GM18526 (cell line): ENCODE data around the gene YIPF3.

Source experiments
- POLR2A ChIP-seq: IDR thresholded peaks from 3 replicates; pipeline ENCODE4 v1.6.1; 2011; ENCODE audit not compliant: insufficient read length; ENCODE audit errors: extremely low read depth

The YIPF3 gene

DNA sequence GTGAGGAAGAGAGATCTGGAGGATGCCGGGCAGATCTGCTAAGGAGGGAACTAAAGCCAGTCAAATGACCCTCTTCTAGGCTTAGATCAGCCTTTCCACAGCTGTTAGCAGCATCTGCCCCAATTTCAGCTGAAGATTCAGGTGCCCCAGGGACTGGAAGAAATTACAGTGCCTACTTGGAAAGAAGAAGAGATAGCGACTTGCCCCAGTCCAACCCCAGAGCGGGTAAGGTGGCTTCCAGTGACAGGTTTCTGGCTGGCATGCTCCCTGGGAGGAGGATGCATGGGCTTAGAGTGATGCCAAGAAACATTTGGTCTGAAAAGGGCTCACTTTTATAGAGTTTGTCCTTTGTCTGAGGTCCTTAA lies 38.7 kb downstream of the YIPF3 start:
- no peak for TF ChIP-seq POLR2A

DNA sequence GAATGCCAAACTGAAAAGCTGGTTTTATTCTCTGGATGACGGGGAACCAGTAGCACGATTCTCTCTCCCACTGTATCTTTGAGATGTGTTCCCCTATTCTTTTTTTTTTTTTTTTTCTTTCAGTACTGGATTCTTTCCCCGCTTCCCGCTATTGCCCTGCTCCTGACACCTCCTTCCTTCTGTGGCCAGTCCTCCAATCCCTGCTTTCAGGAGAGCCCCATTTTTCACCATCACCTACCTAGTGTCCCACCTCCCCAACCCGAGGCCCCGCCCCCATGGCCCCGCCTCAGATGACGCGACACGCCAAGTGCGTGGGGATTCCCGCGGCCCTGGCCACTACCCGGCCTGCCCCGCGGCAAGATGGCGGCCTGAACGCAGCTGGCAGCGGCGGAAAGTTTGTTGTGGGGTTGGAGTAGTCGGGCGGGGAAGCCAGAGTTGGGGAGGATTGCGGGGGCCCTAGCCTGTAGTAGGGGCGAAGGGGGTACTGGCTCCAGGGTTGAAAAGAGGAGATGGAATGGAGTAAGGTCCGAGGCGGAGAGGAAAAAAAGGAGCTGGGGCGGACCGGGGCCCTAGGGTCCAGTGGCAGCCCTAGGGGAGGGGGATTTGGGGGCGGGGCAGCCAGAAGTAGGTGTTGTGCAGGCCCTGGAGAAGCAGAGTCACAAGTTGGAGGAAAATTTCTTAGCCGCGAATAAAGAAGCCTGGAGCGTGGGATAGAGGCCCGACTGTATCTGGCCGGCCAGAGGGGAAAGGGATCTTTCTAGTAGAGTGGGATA lies 39.3 kb downstream of the YIPF3 start, which contains the start of gene TJAP1:
Gene TJAP1, plus strand, starts transcription at position 336 of the 773 bp plus-strand sequence. CDS start 21,432 bp downstream, outside the sequence.
- peak; percentile 88 for TF ChIP-seq POLR2A

- no peak for TF ChIP-seq POLR2A
Observed at GRCh38 chr6:43476746-43477145, 40.0 kb downstream of the YIPF3 start.

GRCh38 chr6:43475516-43475915 lies 41.2 kb downstream of the YIPF3 start:
- TF ChIP-seq POLR2A = no peak

DNA sequence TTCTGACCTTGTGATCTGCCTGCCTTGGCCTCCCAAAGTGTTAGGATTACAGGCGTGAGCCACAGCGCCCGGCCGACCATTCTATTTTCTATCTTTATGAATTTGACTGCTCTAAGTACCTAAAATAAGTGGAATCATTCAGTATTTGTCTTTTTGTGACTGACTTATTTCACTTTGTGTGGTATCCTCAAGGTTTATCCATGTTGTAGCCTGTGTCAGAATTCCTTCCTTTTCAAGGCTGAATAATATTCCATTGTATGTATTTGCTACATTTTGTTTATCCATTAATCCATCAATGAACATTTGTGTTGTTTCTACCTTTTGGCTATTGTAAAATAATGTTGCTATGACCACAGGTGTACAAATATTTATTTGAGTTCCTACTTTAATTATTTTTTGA lies 44.2 kb downstream of the YIPF3 start:
- TF ChIP-seq POLR2A = no peak

DNA sequence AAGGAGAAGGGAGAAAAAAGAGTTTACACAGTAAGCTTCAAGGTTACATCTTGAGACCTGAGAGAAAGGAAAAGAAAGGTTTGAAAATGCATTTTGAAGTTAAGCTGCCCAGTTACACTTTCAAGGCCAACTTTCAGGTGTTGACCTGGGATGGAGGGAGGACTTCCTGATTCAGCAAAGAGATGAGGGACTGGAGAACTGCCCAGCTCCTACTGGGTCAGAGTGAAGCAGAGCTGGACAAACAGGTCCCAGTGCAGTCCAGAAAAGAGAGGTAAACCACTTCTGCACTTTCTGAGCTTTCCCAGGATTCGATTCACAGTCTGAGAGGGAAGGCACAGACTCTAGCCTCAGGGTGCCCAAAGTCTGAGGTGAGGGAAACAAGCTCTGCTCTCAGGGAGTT lies 45.3 kb downstream of the YIPF3 start:
- TF ChIP-seq POLR2A = no peak

DNA sequence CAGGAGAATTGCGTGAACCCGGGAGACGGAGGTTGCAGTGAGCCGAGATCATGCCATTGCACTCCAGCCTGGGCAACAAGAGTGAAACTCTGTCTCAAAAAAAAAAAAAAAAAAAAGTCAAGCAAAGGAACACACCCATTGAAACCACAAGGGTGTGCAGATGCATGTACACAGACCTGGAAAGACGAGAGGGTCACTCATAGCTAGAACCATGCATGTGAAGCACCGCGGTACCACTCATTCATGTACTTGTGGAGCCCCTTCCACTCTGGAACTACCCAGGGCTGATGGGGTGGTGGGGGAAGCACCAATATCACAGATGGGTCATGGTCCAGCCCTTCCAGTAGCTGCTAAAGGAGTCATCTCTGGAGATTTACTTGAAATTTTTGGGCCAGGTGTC lies 46.8 kb downstream of the YIPF3 start:
- no peak for TF ChIP-seq POLR2A

GRCh38 chr6:43468748-43469681 lies 47.7 kb downstream of the YIPF3 start:
- TF ChIP-seq POLR2A = no peak

GRCh38 chr6:43468240-43468639 lies 48.5 kb downstream of the YIPF3 start:
- TF ChIP-seq POLR2A = no peak

- TF ChIP-seq POLR2A = no peak
Observed at GRCh38 chr6:43467752-43468151, 49.0 kb downstream of the YIPF3 start.

DNA sequence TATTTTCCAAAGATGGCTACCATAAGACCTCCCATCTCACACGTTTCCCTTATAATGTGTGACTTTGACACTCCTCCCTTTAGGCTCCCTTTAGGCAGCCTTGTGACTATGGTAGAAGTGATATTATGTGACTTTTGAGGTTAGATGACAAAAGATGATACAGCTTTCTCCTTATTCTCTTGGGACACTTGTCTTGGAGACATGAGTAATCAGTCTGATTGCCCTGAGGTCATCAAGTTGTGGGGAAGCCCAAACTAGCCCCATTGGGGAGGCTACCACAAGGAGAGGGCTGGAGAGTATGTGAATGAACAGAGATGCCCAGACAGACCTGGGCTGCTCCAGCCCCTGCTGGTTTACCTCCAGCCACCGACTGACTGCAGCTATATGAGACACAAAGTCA lies 50.8 kb downstream of the YIPF3 start:
- no peak for TF ChIP-seq POLR2A

DNA sequence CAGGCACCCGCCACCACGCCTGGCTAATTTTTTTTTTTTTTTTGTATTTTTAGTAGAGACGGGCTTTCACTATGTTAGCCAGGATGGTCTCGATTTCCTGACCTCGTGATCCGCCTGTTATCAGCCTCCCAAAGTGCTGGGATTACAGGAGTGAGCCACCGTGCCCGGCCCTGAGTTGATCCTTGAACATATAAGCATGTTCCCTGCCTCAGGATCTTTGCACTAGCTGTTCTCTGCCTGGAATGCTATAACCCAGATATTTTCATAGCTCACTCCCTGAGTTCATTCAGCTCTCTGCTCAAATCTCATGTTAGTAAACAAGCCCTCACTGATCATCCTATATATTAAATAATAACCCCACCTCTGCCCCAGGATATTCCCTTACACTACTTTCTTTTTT lies 52.4 kb downstream of the YIPF3 start:
- no peak for TF ChIP-seq POLR2A

DNA sequence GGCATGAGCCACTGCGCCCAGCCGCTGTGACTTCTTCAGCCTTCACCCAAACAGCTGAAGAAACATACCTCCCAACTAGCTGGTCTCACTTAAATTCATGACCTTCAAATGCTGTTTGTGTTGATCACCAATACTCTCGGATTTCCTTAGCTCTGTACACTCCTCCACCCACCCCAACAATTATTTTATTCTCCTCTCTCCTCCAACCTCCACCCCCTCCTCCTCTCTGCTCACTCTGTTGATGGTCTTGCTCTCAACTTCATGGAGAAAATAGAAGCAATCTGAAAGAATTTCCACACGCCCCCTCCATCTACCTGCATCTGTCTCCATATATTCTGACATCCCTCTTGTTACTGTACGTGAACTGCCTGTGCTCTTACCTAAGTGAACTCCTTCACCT lies 54.8 kb downstream of the YIPF3 start:
- no peak for TF ChIP-seq POLR2A
